ENCODE data around the gene NAGPA. TPM values are rescaled to one million over a fixed set of nuclear protein-coding genes. Genes with fewer than 3 reads are reported as not detected.
"Not testable (repeated sequence)": the region's sequence is repeated elsewhere in the genome, so short reads cannot be mapped to it uniquely, and the experiment has no call there.

NAGPA gene
- total RNA-seq, result 56.3 and 73.7 TPM in 2 replicates

- peak; percentile 27 for DNase-seq (ENCODE audit: extremely low read depth, low read depth, low spot score)
Measured at GRCh38 chr16:5033256-5034166, at the start of gene NAGPA. Gene NAGPA (minus strand): TSS chr16:5033935. CDS start chr16:5033914, 21 bp downstream.

GRCh38 chr16:5080996-5081395 lies 47.3 kb upstream of the NAGPA start:
- DNase-seq (ENCODE audit: extremely low read depth, low read depth, low spot score), result not testable (repeated sequence)

- DNase-seq (ENCODE audit: extremely low read depth, low read depth, low spot score), result not testable (repeated sequence)
Measured at GRCh38 chr16:5080461-5080860, 46.7 kb upstream of the NAGPA start.

GRCh38 chr16:5078626-5079025 lies 44.9 kb upstream of the NAGPA start:
- no peak for DNase-seq (ENCODE audit: extremely low read depth, low read depth, low spot score)

- no peak for DNase-seq (ENCODE audit: extremely low read depth, low read depth, low spot score)
Measured at GRCh38 chr16:5077304-5077703, 43.6 kb upstream of the NAGPA start.

GRCh38 chr16:5075637-5076036 lies 41.9 kb upstream of the NAGPA start:
- no peak for DNase-seq (ENCODE audit: extremely low read depth, low read depth, low spot score)

GRCh38 chr16:5073771-5074170 lies 40.0 kb upstream of the NAGPA start:
- not testable (repeated sequence) for DNase-seq (ENCODE audit: extremely low read depth, low read depth, low spot score)

- no peak for DNase-seq (ENCODE audit: extremely low read depth, low read depth, low spot score)
Measured at GRCh38 chr16:5073279-5073629, 39.5 kb upstream of the NAGPA start.

- no peak for DNase-seq (ENCODE audit: extremely low read depth, low read depth, low spot score)
Measured at GRCh38 chr16:5072334-5073278, 38.9 kb upstream of the NAGPA start.

- no peak for DNase-seq (ENCODE audit: extremely low read depth, low read depth, low spot score)
Measured at GRCh38 chr16:5071681-5072333, 38.1 kb upstream of the NAGPA start, which contains the start of gene ALG1. Gene ALG1 (plus strand): TSS chr16:5071843. CDS start chr16:5071850, 7 bp downstream.

GRCh38 chr16:5071341-5071680 lies 37.6 kb upstream of the NAGPA start:
- DNase-seq (ENCODE audit: extremely low read depth, low read depth, low spot score), result no peak

- DNase-seq (ENCODE audit: extremely low read depth, low read depth, low spot score), result no peak
Measured at GRCh38 chr16:5070431-5071186, 36.9 kb upstream of the NAGPA start.

- DNase-seq (ENCODE audit: extremely low read depth, low read depth, low spot score), result no peak
Measured at GRCh38 chr16:5069854-5070253, 36.1 kb upstream of the NAGPA start.

GRCh38 chr16:5069048-5069447 lies 35.3 kb upstream of the NAGPA start:
- no peak for DNase-seq (ENCODE audit: extremely low read depth, low read depth, low spot score)

- DNase-seq (ENCODE audit: extremely low read depth, low read depth, low spot score), result no peak
Measured at GRCh38 chr16:5066511-5066910, 32.8 kb upstream of the NAGPA start.

- no peak for DNase-seq (ENCODE audit: extremely low read depth, low read depth, low spot score)
Measured at GRCh38 chr16:5065813-5066212, 32.1 kb upstream of the NAGPA start, which contains the start of gene C16orf89. Gene C16orf89 (minus strand): TSS chr16:5065956. CDS start chr16:5065908, 48 bp downstream.

- DNase-seq (ENCODE audit: extremely low read depth, low read depth, low spot score), result no peak
Measured at GRCh38 chr16:5065326-5065725, 31.6 kb upstream of the NAGPA start.

GRCh38 chr16:5064915-5065314 lies 31.2 kb upstream of the NAGPA start:
- DNase-seq (ENCODE audit: extremely low read depth, low read depth, low spot score), result no peak

GRCh38 chr16:5062790-5063765 lies 29.3 kb upstream of the NAGPA start:
- DNase-seq (ENCODE audit: extremely low read depth, low read depth, low spot score), result no peak

Data from glomerular endothelial cell (primary cell).